K562 (cell line): ENCODE data around the gene OR5AU1. TPM values are rescaled to one million over a fixed set of nuclear protein-coding genes. Genes with fewer than 3 reads are reported as not detected.

Source experiments
- FOXK2 ChIP-seq, 2 experiments: fragments of 450-650 bp; IDR thresholded peaks in 1 of 2; conservative IDR thresholded peaks in 1 of 2; 2 replicates each; pipeline ENCODE4 v1.6.1; 2016; ENCODE audit warnings: low read depth in 2 of 2, mild to moderate bottlenecking in 1 of 2
- KDM4B ChIP-seq, 2 experiments: fragments of 450-650 bp in 1 of 2; sonication (generic) in 1 of 2; IDR thresholded peaks; 2 replicates each; pipeline ENCODE4 v1.6.1; 2016 to 2017; ENCODE audit warnings: borderline replicate concordance in 2 of 2, antibody characterized with exemption in 1 of 2, low read depth in 1 of 2, mild to moderate bottlenecking in 1 of 2
- MEIS2 ChIP-seq: fragments of 450-650 bp; IDR thresholded peaks from 2 replicates; pipeline ENCODE4 v1.6.1; 2014; ENCODE audit warnings: mild to moderate bottlenecking; ENCODE audit not compliant: partially characterized antibody
- NCOA2 ChIP-seq, 2 experiments: fragments of 450-650 bp; IDR thresholded peaks; 2 replicates each; pipeline ENCODE4 v1.6.1; 2018; ENCODE audit warnings: mild to moderate bottlenecking in 2 of 2, moderate library complexity in 1 of 2; ENCODE audit not compliant: partially characterized antibody in 2 of 2
- RCOR1 ChIP-seq, 2 experiments: IDR thresholded peaks; 2 replicates each; pipeline ENCODE4 v1.6.1; 2012; ENCODE audit warnings: low read depth in 2 of 2, low read length in 2 of 2, borderline replicate concordance in 1 of 2, improper control_type of control experiment in 1 of 2
- SMAD2 ChIP-seq: fragments of 150-350 bp; IDR thresholded peaks from 2 replicates; pipeline ENCODE4 v1.6.1; 2014; ENCODE audit warnings: low read depth, mild to moderate bottlenecking, low read length
- SMARCB1 ChIP-seq: IDR thresholded peaks from 2 replicates; pipeline ENCODE4 v1.6.1; 2011; ENCODE audit warnings: improper control_type of control experiment, low read depth; ENCODE audit not compliant: insufficient read length
- ZBTB11 ChIP-seq, 3 experiments: fragments of 200-800 bp in 1 of 3; fragments of 250-450 bp in 1 of 3; fragments of 450-650 bp in 1 of 3; sonication (Bioruptor Pico) in 1 of 3; sonication (Bioruptor generic) in 1 of 3; formaldehyde crosslinking in 1 of 3; IDR thresholded peaks; 2 replicates each; pipeline versions ENCODE4 v1.6.1 to v1.8.0; 2016 to 2022; ENCODE audit warnings: mild to moderate bottlenecking in 2 of 3, missing genetic modification characterization in 2 of 3, missing compliant biosample characterization in 1 of 3, moderate library complexity in 1 of 3
- ZEB2 ChIP-seq: fragments of 450-650 bp; IDR thresholded peaks from 2 replicates; pipeline ENCODE4 v1.6.1; 2016
- ZFP30 ChIP-seq: fragments of 250-450 bp; sonication (Bioruptor Pico); IDR thresholded peaks from 2 replicates; pipeline ENCODE4 v1.8.0; 2022; ENCODE audit warnings: moderate library complexity, mild to moderate bottlenecking, inconsistent platforms, borderline replicate concordance
- ZFP36 ChIP-seq: fragments of 150-350 bp; IDR thresholded peaks from 2 replicates; pipeline ENCODE4 v1.6.1; 2018; ENCODE audit warnings: low read length, low read depth; ENCODE audit not compliant: partially characterized antibody
- polyA plus RNA-seq, 8 experiments: library from polyadenylated mRNA; depleted of rRNA in 4 of 8; stranded (reverse) in 5 of 8; unstranded in 3 of 8; fragments of >200 nt; fragmentation: Nextera tagmentation in 2 of 8; fragmentation: Illumina TruSeq in 1 of 8; extraction: Ambion mirVana in 2 of 8; extraction: Trizol in 1 of 8; gene quantifications; 2 replicates each; pipeline versions ENCODE4 v1.2.1 to v1.2.3, GENCODE V29; 2011 to 2014; ENCODE audit warnings: inconsistent platforms in 1 of 8, missing spikeins in 1 of 8
- total RNA-seq, 7 experiments: library from RNA; depleted of rRNA in 6 of 7; stranded (reverse); fragments of >200 nt in 6 of 7; fragmentation: Illumina TruSeq in 2 of 7; extraction: Trizol in 2 of 7; gene quantifications; 2 replicates each; pipeline versions ENCODE4 v1.2.1 to v1.2.3, GENCODE V29; 2011 to 2021; ENCODE audit warnings: low replicate concordance in 1 of 7
- TF ChIP-seq, protein P1 (sequence below): fragments of 450-650 bp; IDR thresholded peaks from 2 replicates; pipeline ENCODE4 v1.6.1; 2016; ENCODE audit warnings: mild to moderate bottlenecking, moderate library complexity

The OR5AU1 gene
- total and polyA plus RNA-seq, 9 of the 15 experiments (the other 6 are each of a cell fraction or from before 2014, with no cell fraction given) = not detected

GRCh38 chr14:21107283-21107800 lies 48.5 kb downstream of the OR5AU1 start (continued):
- TF ChIP-seq, protein P1, sequence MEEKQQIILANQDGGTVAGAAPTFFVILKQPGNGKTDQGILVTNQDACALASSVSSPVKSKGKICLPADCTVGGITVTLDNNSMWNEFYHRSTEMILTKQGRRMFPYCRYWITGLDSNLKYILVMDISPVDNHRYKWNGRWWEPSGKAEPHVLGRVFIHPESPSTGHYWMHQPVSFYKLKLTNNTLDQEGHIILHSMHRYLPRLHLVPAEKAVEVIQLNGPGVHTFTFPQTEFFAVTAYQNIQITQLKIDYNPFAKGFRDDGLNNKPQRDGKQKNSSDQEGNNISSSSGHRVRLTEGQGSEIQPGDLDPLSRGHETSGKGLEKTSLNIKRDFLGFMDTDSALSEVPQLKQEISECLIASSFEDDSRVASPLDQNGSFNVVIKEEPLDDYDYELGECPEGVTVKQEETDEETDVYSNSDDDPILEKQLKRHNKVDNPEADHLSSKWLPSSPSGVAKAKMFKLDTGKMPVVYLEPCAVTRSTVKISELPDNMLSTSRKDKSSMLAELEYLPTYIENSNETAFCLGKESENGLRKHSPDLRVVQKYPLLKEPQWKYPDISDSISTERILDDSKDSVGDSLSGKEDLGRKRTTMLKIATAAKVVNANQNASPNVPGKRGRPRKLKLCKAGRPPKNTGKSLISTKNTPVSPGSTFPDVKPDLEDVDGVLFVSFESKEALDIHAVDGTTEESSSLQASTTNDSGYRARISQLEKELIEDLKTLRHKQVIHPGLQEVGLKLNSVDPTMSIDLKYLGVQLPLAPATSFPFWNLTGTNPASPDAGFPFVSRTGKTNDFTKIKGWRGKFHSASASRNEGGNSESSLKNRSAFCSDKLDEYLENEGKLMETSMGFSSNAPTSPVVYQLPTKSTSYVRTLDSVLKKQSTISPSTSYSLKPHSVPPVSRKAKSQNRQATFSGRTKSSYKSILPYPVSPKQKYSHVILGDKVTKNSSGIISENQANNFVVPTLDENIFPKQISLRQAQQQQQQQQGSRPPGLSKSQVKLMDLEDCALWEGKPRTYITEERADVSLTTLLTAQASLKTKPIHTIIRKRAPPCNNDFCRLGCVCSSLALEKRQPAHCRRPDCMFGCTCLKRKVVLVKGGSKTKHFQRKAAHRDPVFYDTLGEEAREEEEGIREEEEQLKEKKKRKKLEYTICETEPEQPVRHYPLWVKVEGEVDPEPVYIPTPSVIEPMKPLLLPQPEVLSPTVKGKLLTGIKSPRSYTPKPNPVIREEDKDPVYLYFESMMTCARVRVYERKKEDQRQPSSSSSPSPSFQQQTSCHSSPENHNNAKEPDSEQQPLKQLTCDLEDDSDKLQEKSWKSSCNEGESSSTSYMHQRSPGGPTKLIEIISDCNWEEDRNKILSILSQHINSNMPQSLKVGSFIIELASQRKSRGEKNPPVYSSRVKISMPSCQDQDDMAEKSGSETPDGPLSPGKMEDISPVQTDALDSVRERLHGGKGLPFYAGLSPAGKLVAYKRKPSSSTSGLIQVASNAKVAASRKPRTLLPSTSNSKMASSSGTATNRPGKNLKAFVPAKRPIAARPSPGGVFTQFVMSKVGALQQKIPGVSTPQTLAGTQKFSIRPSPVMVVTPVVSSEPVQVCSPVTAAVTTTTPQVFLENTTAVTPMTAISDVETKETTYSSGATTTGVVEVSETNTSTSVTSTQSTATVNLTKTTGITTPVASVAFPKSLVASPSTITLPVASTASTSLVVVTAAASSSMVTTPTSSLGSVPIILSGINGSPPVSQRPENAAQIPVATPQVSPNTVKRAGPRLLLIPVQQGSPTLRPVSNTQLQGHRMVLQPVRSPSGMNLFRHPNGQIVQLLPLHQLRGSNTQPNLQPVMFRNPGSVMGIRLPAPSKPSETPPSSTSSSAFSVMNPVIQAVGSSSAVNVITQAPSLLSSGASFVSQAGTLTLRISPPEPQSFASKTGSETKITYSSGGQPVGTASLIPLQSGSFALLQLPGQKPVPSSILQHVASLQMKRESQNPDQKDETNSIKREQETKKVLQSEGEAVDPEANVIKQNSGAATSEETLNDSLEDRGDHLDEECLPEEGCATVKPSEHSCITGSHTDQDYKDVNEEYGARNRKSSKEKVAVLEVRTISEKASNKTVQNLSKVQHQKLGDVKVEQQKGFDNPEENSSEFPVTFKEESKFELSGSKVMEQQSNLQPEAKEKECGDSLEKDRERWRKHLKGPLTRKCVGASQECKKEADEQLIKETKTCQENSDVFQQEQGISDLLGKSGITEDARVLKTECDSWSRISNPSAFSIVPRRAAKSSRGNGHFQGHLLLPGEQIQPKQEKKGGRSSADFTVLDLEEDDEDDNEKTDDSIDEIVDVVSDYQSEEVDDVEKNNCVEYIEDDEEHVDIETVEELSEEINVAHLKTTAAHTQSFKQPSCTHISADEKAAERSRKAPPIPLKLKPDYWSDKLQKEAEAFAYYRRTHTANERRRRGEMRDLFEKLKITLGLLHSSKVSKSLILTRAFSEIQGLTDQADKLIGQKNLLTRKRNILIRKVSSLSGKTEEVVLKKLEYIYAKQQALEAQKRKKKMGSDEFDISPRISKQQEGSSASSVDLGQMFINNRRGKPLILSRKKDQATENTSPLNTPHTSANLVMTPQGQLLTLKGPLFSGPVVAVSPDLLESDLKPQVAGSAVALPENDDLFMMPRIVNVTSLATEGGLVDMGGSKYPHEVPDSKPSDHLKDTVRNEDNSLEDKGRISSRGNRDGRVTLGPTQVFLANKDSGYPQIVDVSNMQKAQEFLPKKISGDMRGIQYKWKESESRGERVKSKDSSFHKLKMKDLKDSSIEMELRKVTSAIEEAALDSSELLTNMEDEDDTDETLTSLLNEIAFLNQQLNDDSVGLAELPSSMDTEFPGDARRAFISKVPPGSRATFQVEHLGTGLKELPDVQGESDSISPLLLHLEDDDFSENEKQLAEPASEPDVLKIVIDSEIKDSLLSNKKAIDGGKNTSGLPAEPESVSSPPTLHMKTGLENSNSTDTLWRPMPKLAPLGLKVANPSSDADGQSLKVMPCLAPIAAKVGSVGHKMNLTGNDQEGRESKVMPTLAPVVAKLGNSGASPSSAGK = 0 out of 2 replicates have a peak, but pooled peaks have one; percentile 14
- peak; percentile 99 for TF ChIP-seq MEIS2
- 0 out of 4 replicates have a peak, but pooled peaks of 1 of the 2 experiments have one; percentile 17 for TF ChIP-seq KDM4B (IDR thresholded peaks at IDR 0.05; ENCODE audit: borderline replicate concordance in 2 of 2, low read depth in 1 of 2)
- 0 out of 4 replicates have a peak, but pooled peaks of 1 of the 2 experiments have one; percentile 27 for TF ChIP-seq FOXK2 (conservative IDR thresholded peaks at IDR 0.05 in 1 of 2, IDR thresholded peaks at IDR 0.05 in 1 of 2; ENCODE audit: low read depth in 2 of 2)
- TF ChIP-seq RCOR1 (IDR thresholded peaks at IDR 0.05; ENCODE audit: borderline replicate concordance in 1 of 2, low read depth in 2 of 2, low read length in 2 of 2) = 0 out of 4 replicates have a peak, but pooled peaks of 1 of the 2 experiments have one; percentile 33
- TF ChIP-seq NCOA2 (IDR thresholded peaks at IDR 0.05; ENCODE audit: partially characterized antibody in 2 of 2) = no peak
- no peak for TF ChIP-seq SMARCB1
- no peak for TF ChIP-seq ZFP36
- TF ChIP-seq ZFP30 = no peak
- TF ChIP-seq ZBTB11 (CRISPR knock-in tag; IDR thresholded peaks at IDR 0.05) = no peak
- no peak for TF ChIP-seq SMAD2
- TF ChIP-seq ZEB2 = no peak
